Spleen (tissue), 11 donors: Measurements from ENCODE around the gene ADAMTS19. TPM values are rescaled to one million over a fixed set of nuclear protein-coding genes. Genes with fewer than 3 reads are reported as not detected.

Experiments
- DNase-seq: peaks from one replicate; pipeline ENCODE4 v3.0.0-alpha.2; 2020
- H3K27ac ChIP-seq, 8 donors: fragments of 200-600 bp; sonication (generic) in 7 of 8; 1 replicate in 4 of 8; 2 replicates in 4 of 8; pipeline versions ENCODE4 v1.5.0 to v1.8.0; 2016 to 2021; ENCODE audit warnings: inconsistent platforms in 4 of 8, mild to moderate bottlenecking in 4 of 8, moderate library complexity in 1 of 8
- H3K27me3 ChIP-seq, 7 donors: fragments of 200-600 bp; sonication (generic) in 6 of 7; replicated peaks in 1 of 7; 1 replicate in 4 of 7; 2 replicates in 3 of 7; pipeline versions ENCODE4 v1.5.0 to v1.8.0; 2016 to 2021; ENCODE audit warnings: inconsistent platforms in 3 of 7, mild to moderate bottlenecking in 1 of 7
- H3K36me3 ChIP-seq, 6 donors: fragments of 200-600 bp; sonication (generic) in 5 of 6; 1 replicate in 4 of 6; 2 replicates in 2 of 6; pipeline versions ENCODE4 v1.5.0 to v1.8.0; 2016 to 2021; ENCODE audit warnings: inconsistent platforms in 2 of 6
- H3K4me1 ChIP-seq, 6 donors: fragments of 200-600 bp; sonication (generic) in 5 of 6; 1 replicate in 3 of 6; 2 replicates in 3 of 6; pipeline versions ENCODE4 v1.5.0 to v1.8.0; 2016 to 2021; ENCODE audit warnings: inconsistent platforms in 3 of 6
- H3K4me3 ChIP-seq, 8 donors: fragments of 200-600 bp; sonication (generic) in 7 of 8; 1 replicate in 4 of 8; 2 replicates in 4 of 8; pipeline versions ENCODE4 v1.5.0 to v1.8.0; 2016 to 2021; ENCODE audit warnings: inconsistent platforms in 4 of 8, mild to moderate bottlenecking in 4 of 8, moderate library complexity in 2 of 8
- H3K9me3 ChIP-seq, 8 donors: fragments of 200-600 bp; sonication (generic) in 7 of 8; 1 replicate in 4 of 8; 2 replicates in 4 of 8; pipeline versions ENCODE4 v1.5.0 to v1.8.0; 2016 to 2021; ENCODE audit warnings: inconsistent platforms in 4 of 8
- CTCF ChIP-seq, 11 experiments: fragments of 200-600 bp in 7 of 11; fragments of 450-650 bp in 4 of 11; sonication (generic) in 4 of 11; IDR thresholded peaks in 8 of 11; conservative IDR thresholded peaks in 3 of 11; 1 replicate in 7 of 11; 2 replicates in 4 of 11; pipeline versions ENCODE4 v1.4.0 to v1.8.0; 2016 to 2021; ENCODE audit warnings: antibody characterized with exemption in 11 of 11, inconsistent platforms in 4 of 11, mild to moderate bottlenecking in 1 of 11
- POLR2A ChIP-seq, 3 donors: fragments of 450-650 bp; IDR thresholded peaks; one replicate each; pipeline ENCODE4 v1.5.1; 2017; ENCODE audit warnings: antibody characterized with exemption in 3 of 3, mild to moderate bottlenecking in 1 of 3
- POLR2AphosphoS5 ChIP-seq, 3 donors: sonication (generic); formaldehyde crosslinking; IDR thresholded peaks; one replicate each; pipeline ENCODE4 v1.5.1; 2017; ENCODE audit warnings: antibody characterized with exemption in 3 of 3
- WGBS, 5 donors: extraction: QIAGEN DNeasy Blood & Tissue Kit in 3 of 5; methylation state at CpG; one replicate each; pipeline versions ENCODE4 v1.1.5 to v1.1.7; 2013 to 2018; 5-methylcytosine and 5-hydroxymethylcytosine counted together
- intact Hi-C: fragments of 100-400 bp; cut with DNase I; formaldehyde crosslinking; loops from one replicate; pipeline ENCODE4 v1.15.0; 2023; ENCODE audit warnings: low total_unique reads
- polyA plus RNA-seq, 3 donors: library from polyadenylated mRNA; stranded (reverse); fragments of 200-250 nt; gene quantifications; one replicate each; pipeline ENCODE4 v1.2.1, GENCODE V29; 2013
- total RNA-seq, 7 donors: library from RNA; depleted of rRNA in 3 of 7; stranded (reverse); fragments of >200 nt in 3 of 7; fragmentation: NEBNext Ultra II Directional in 4 of 7; extraction: Animal tissue kit (Norgen Biotek cat#: 25700) in 4 of 7; gene quantifications; one replicate each; pipeline versions ENCODE4 v1.1.0 to v1.2.1, GENCODE V29; 2016 to 2021
- donor health status: healthy with polysubstance abuse.
- donor health status: DM: no; HTN: no; CAD: no; lungs with moderate emphysema.
- donor health status: DM: no; HTN: no; CAD: no.
- donor health status: Bipolar disorder and iron deficiency.
- donor health status: healthy.
- donor health status: DM: no; HTN: no; CAD: no.
- donor health status: DM: yes; HTN: yes; CAD: no.

The ADAMTS19 gene
- total and polyA plus RNA-seq, 10 donors, result 0.02 TPM; not detected in 9

GRCh38 chr5:129460672-129460935 is 506 bp downstream of the ADAMTS19 start:
- H3K4me3 ChIP-seq, result peak overlapping the region in 4 of 8 donors; percentile 24 to 61 (median 32)
- intact Hi-C loops, result no loop called here
- 1 to 3% (median 2%) methylated on average over 10 of the region's 10 CpGs for WGBS, 5 donors
- peaks cover 0 to 67% (median 34%) of the 10 kb centered on the region in 7 donors for H3K27me3 ChIP-seq
- TF ChIP-seq POLR2AphosphoS5 (IDR thresholded peaks at IDR 0.05) (no peak), CTCF (IDR thresholded peaks at IDR 0.05 in 8 of 11, conservative IDR thresholded peaks at IDR 0.05 in 3 of 11) (no peak), POLR2A (IDR thresholded peaks at IDR 0.05) (no peak)
- no peak for DNase-seq
- H3K27ac ChIP-seq, result no peak overlapping the region
- no peaks in the 10 kb centered on the region for H3K36me3 ChIP-seq
- H3K9me3 ChIP-seq, result no peaks in the 10 kb centered on the region
- H3K4me1 ChIP-seq, result peaks cover 0 to 26% (median 16%) of the 10 kb centered on the region in 6 donors

- intact Hi-C loops, result no loop called here
Observed at GRCh38 chr5:129460936-129461710, 1.0 kb downstream of the ADAMTS19 start.

GRCh38 chr5:129461711-129462332 is 1.7 kb downstream of the ADAMTS19 start:
- Histone ChIP-seq H3K36me3 (no peaks in the 10 kb centered on the region), H3K4me3 (peak overlapping the region in 5 of 8 donors; percentile 11 to 61 (median 24)), H3K9me3 (no peaks in the 10 kb centered on the region), H3K27me3 (peaks cover 0 to 67% (median 34%) of the 10 kb centered on the region in 7 donors), H3K27ac (no peak overlapping the region), H3K4me1 (peaks cover 0 to 26% (median 16%) of the 10 kb centered on the region in 6 donors)
- intact Hi-C loops, result no loop called here
- no peak for TF ChIP-seq POLR2AphosphoS5 (IDR thresholded peaks at IDR 0.05)
- WGBS, 5 donors, result 42 to 66% (median 53%) methylated on average over 12 to 13 of the region's 13 CpGs
- no peak for DNase-seq

More at GRCh38 chr5:129460936-129461710, 1.0 kb downstream of the ADAMTS19 start:
- peak; percentile 74 for DNase-seq
- Histone ChIP-seq H3K27ac (no peak overlapping the region), H3K27me3 (peaks cover 0 to 67% (median 34%) of the 10 kb centered on the region in 7 donors), H3K4me1 (peaks cover 0 to 26% (median 16%) of the 10 kb centered on the region in 6 donors), H3K4me3 (peak overlapping the region in 7 of 8 donors; percentile 5 to 61 (median 24)), H3K9me3 (no peaks in the 10 kb centered on the region), H3K36me3 (no peaks in the 10 kb centered on the region)
- WGBS, 5 donors, result 1 to 3% (median 1%) methylated on average over 18 to 88 of the region's 88 CpGs
- no peak for TF ChIP-seq POLR2AphosphoS5 (IDR thresholded peaks at IDR 0.05)
- peak in 1 of 11 experiments; percentile 10 for TF ChIP-seq CTCF (IDR thresholded peaks at IDR 0.05 in 8 of 11, conservative IDR thresholded peaks at IDR 0.05 in 3 of 11)

- DNase-seq, result no peak
- no peaks in the 10 kb centered on the region for H3K9me3 ChIP-seq
- TF ChIP-seq POLR2AphosphoS5 (IDR thresholded peaks at IDR 0.05), result no peak
- TF ChIP-seq POLR2A (IDR thresholded peaks at IDR 0.05), result no peak
- no peak for TF ChIP-seq CTCF (IDR thresholded peaks at IDR 0.05 in 8 of 11, conservative IDR thresholded peaks at IDR 0.05 in 3 of 11)
- 78 to 92% (median 90%) methylated on average over 4 of the region's 4 CpGs for WGBS, 5 donors
- peaks cover 0 to 31% (median 15%) of the 10 kb centered on the region in 7 donors for H3K27me3 ChIP-seq
- no peaks in the 10 kb centered on the region for H3K36me3 ChIP-seq
- H3K27ac ChIP-seq, result no peak overlapping the region
- intact Hi-C loops, result no loop called here
- H3K4me3 ChIP-seq, result no peak overlapping the region
- H3K4me1 ChIP-seq, result peaks cover 0 to 11% (median 8%) of the 10 kb centered on the region in 6 donors
Observed at GRCh38 chr5:129465776-129466344, 5.8 kb downstream of the ADAMTS19 start.
